ENCODE data around the gene THAP11. TPM values are rescaled to one million over a fixed set of nuclear protein-coding genes. Genes with fewer than 3 reads are reported as not detected.
A peak's percentile ranks its signal among the peaks of the same experiment; 100 is the strongest.

Gene THAP11
- total and polyA plus RNA-seq, 2 of the 13 experiments (the other 11 are each of a cell fraction or from before 2014, with no cell fraction given): 44.2 to 53.4 TPM

- TF ChIP-seq RFXAP (CRISPR knock-in tag; IDR thresholded peaks at IDR 0.05; ENCODE audit: borderline replicate concordance) (peak; percentile 35; the same call in 1 of the 2 replicates), ZNF235 (CRISPR knock-in tag; IDR thresholded peaks at IDR 0.05; ENCODE audit: borderline replicate concordance) (no peak), ZNF615 (CRISPR knock-in tag; IDR thresholded peaks at IDR 0.05; ENCODE audit: borderline replicate concordance) (no peak), ZNF816 (CRISPR knock-in tag; IDR thresholded peaks at IDR 0.05; ENCODE audit: borderline replicate concordance) (no peak), AKNA (CRISPR knock-in tag; IDR thresholded peaks at IDR 0.05; ENCODE audit: borderline replicate concordance) (no peak), TAF1 (CRISPR knock-in tag; IDR thresholded peaks at IDR 0.05) (peak; percentile 100), MYC (CRISPR knock-in tag; IDR thresholded peaks at IDR 0.05; ENCODE audit: borderline replicate concordance) (peak; percentile 32; the same call in 1 of the 2 replicates), XBP1 (CRISPR knock-in tag; IDR thresholded peaks at IDR 0.05) (no peak), TFDP1 (CRISPR knock-in tag; IDR thresholded peaks at IDR 0.05; ENCODE audit: borderline replicate concordance) (0 out of 2 replicates have a peak, but pooled peaks have one; percentile 19), ZNF570 (CRISPR knock-in tag; IDR thresholded peaks at IDR 0.05; ENCODE audit: borderline replicate concordance) (no peak), ZNF775 (CRISPR knock-in tag; IDR thresholded peaks at IDR 0.05; ENCODE audit: borderline replicate concordance) (no peak), NCOA1 (CRISPR knock-in tag; IDR thresholded peaks at IDR 0.05) (peak; percentile 28; the same call in 1 of the 2 replicates), SALL1 (CRISPR knock-in tag; IDR thresholded peaks at IDR 0.05) (peak; percentile 32; the same call in 1 of the 2 replicates), ELF1 (CRISPR knock-in tag; IDR thresholded peaks at IDR 0.05) (peak; percentile 85), MIER3 (CRISPR knock-in tag; IDR thresholded peaks at IDR 0.05; ENCODE audit: borderline replicate concordance) (peak; percentile 38), SSRP1 (CRISPR knock-in tag; IDR thresholded peaks at IDR 0.05) (no peak), ZNF160 (CRISPR knock-in tag; IDR thresholded peaks at IDR 0.05) (no peak), MAZ (IDR thresholded peaks at IDR 0.05; ENCODE audit: borderline replicate concordance, low read depth, low read length) (peak; percentile 81; the same call in 1 of the 2 replicates), MAZ (CRISPR knock-in tag; IDR thresholded peaks at IDR 0.05; ENCODE audit: low read depth) (peak; percentile 81), GTF3A (CRISPR knock-in tag; conservative IDR thresholded peaks at IDR 0.05) (peak; percentile 82; the same call in 1 of the 2 replicates), SP2 (CRISPR knock-in tag; IDR thresholded peaks at IDR 0.05) (peak; percentile 81), HDAC1 (CRISPR knock-in tag; IDR thresholded peaks at IDR 0.05) (no peak; the same call in 1 of the 2 replicates), ZMYM4 (CRISPR knock-in tag; IDR thresholded peaks at IDR 0.05) (no peak), YEATS2 (CRISPR knock-in tag; IDR thresholded peaks at IDR 0.05; ENCODE audit: borderline replicate concordance) (0 out of 2 replicates have a peak, but pooled peaks have one; percentile 68)
These were observed 35.5 kb upstream of the THAP11 start, which contains the start of the genes RANBP10 and TSNAXIP1 (continued) for GRCh38 chr16:67806428-67807147.

All from HepG2 (cell line).